NCI-H1105 (cell line): Measurements from ENCODE around the gene NPAS2.
A peak's percentile ranks its signal among the peaks of the same experiment; 100 is the strongest.

ENCODE experiments used
- DNase-seq: peaks from one replicate; lab custom pipeline; 2025; lab: John Stamatoyannopoulos, UW

NPAS2 gene

DNA sequence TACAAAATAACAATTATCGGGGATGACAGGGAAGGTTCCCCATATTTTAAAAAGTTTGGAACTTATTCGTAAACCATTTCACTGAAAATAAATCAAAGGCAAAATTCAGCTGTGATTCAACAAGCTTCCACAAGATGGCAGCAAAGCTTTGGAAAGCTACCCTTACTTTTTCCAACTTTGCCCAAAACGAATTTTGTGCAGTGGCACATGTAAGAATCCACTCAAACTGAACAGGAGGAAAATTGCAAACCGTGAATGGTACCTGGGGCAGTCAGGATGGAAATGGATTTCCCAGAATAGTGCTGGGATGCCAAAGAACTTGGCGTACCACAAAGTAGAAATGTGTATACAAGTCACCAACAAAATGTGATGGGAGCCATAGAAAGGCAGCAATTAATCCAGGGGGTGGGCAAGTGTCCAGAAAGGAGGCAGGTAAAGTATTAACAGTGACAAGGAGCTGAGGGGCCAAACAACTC lies 192.8 kb downstream of the NPAS2 start:
- peak; percentile 8 for DNase-seq

DNA sequence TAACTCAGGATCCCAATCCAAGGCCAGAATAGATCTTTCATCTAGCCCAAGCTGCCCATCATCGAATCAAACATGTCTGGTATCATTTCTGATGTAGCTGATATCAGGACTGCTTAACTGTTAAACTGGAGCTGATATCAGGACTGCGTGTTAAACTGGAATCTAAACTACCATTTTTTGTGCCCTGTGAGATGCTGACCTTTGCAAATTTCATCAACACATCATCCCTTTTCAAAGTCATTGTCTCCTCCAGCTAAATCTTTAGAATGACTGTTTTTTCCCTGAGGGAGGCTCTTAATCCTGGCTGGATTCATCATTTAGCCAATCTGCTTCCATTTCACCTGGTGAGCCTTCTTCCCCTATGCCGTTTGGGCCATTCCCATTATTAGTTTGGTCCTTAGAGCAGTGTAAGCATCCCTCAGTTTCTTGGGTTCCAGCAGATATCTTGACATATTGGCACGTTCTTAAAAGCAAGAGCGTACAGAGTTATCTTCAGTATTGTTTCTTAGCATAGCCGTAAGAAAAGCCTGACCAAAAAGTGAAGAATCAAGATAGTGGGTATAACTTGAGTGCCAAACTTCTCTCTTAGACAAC lies 194.4 kb downstream of the NPAS2 start:
- DNase-seq: no peak

DNA sequence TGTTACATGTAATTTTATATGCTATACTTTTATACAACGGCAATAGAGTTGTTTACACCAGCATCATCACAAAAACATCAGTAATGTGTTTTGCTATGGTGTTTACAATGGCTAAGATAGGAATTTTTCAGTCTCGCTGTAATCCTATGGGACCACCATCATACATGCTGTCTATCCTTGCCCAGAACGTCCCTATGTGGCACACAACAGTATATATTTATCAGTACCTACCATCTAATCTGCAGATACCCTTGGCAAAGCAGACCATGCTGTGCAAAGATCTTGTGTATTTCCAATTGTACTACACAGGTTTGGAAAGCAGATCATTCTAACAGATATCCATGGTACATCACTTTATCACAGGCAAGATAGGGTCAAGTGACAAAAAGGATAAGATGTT lies 197.4 kb downstream of the NPAS2 start:
- no peak for DNase-seq

DNA sequence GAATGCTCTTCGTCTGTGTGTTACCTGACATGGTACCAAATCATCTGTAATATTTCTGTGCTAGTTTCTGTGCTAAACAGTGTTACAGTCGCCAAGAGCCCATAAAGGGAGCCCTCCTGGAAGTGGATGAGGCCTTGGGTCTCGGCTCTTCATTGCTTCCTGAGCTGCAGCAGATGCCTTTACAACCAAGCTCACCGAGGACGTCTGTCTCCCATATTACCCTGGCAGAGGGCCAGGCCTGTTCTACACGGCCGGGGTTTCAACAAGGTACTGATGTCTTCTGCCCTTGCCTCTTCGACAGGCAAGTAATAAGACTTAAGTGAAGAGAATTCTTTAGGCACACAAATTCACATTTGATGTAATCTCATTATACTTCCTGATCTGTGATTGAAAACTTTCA lies 199.0 kb downstream of the NPAS2 start:
- no peak for DNase-seq

DNA sequence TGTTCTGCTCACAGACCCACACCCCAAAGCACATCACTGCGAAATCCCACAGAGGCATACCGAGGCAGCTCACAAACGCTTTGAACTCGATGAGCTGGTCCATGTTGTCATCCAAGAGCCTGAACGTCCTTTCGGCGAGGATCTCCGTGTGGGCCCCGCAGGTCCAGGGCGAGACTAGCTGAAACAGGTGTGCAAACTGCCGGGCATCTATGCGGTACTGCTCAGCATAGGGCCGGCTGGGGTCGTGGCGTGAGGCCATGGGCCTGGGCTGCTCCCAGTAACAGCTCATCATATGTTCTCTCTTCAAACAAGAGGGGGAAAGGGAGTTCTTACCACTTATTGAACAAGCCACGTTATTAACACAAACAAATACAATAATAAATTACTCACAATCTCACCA lies 202.3 kb downstream of the NPAS2 start:
- no peak for DNase-seq

DNA sequence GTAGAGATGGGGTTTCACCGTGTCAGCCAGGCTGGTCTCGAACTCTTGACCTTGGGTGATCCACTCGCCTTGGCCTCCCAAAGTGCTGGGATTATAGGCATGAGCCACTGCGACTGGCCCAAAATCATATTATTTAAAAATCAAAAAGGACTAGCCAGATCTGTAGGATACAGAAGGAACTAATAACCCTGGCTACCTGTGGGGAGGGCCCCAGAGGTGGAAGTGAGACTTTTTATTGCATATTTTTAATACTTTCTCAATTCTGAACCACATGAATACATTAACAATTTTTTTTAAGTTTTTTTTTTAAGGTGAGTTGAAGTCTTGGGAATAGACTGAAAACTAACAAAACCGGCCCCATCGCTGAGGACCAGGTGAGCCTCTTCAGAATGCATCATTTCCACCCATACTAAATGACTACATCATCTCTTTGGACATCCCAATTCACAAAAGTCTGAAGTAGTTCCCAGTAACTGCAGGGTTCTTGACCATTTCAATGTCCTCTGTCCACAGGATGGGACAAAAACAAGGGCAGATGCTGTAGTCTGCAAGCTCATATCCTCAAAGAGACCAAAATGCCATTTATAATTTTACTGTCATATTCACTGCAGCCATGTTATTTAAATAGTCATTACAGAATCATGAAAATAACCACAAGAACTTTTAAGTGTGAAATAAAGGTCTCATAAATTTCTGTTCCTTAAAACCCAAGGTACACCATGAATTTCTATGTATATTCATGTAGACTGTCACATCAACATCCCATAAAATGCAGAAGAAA lies 203.6 kb downstream of the NPAS2 start:
- no peak for DNase-seq

DNA sequence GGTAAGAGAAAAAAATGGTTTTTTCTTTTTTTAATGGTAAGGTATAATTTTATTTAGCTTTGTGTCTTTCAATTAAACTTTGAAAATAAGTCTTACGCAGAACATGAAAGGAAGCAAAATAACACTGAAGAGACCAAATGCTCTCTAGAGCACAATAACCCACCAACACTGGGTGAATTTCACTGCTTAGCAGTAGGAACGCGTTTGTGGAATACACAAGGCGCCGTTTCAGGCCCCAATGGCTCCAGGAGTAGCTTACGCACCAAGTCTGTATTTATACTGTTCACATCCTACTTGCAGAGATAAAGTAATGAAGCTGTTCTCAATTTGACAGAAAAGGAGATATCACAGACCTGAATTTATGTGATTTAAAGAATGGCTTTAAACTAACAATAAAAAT lies 205.6 kb downstream of the NPAS2 start:
- no peak for DNase-seq

DNA sequence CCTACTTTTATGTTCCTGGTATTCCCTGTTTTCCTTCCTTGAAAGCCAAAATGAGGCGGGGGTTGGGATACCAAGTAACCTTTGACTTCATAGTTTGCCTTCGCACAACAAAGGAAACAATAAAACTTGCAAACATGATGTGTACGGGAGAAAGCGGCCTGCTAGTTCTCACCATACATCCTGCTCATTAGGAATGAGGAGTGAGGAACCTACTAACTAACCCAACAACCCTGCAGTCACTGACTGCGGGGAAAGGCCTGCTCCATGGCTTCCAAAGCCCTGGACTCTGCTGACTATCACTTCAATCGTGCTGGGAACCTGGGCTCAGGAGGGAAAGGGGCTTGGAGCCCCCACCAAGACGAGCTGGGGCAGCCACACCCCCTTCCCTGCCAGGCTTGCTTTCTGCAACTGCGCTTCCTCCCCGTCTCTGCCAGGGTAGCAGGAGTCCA lies 206.3 kb downstream of the NPAS2 start:
- no peak for DNase-seq

DNA sequence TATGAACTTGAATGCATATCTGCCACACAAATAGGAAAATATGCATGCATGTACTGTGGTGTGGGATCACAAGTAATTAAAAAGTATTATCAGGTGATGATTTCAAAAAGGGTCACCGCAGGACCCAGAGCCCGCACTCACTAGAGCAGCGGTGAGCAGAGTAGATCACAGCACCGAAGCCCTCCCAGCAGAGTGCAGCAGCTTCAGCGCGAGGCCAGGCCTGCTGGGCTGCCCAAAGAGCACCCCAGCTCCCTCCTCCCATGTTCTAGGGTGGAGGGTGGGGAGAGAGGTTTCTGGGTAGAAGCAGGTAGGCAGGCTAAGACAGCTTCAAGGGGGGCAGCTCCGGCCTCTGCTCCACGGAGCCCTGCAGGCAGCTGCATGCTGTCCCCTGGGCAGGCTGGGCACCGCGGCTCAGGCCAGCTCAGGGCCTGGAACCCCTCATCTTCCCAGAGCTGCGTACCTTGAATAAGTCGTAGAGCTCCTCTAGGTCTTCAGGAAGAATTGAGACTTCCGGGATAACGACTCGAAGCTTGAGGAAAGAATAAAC lies 207.1 kb downstream of the NPAS2 start:
- DNase-seq: no peak

DNA sequence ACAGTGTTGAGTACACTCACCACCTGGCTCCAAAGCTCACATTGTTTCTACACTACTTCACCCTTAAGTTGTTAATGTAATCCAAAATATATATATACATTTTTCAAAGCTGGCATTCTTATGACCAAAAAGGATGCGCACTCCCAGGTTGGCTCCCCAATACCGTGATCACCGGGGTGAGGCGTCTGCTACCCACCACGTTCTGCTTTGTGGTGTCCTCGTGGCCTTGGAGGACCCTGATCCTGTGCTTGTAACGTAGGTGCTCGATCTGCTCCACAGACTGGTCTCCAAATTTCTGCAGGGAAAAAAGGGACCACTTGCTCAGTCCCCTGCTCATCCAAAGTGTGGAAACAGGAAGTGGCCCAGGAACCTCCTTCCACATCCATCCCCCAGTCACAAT lies 207.9 kb downstream of the NPAS2 start:
- no peak for DNase-seq

DNA sequence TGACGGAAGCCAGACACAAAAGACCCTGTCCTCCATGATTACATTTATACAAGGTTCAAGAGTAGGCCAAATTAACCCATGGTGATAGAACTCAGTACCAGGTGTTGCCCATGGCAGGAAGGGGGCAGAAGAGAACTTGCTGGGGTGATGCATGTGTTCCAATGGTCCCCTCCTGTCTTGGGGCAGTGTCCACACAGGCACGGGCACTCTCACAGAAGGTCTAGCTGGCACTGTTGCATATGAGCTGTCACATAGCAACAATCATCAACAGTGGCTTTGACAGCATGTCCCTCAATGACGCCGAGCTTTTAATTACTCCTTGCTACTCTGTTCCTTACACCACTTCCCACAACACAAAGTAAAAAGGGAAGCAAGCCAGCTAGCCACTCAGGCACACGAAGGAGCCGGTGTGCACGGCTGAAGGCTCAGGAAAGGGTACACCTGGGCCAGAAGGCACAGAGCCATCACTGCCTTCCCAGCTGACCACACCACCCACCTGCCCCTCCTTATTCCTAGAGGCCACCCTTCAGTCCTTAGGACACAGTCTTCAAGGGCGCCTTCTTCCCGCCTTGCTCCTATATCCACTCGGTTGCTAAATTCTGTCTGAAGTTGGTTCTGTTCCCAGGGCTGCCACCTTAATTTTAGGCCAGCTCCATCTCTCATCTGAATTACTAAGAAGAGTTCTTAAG lies 211.1 kb downstream of the NPAS2 start:
- DNase-seq: no peak

DNA sequence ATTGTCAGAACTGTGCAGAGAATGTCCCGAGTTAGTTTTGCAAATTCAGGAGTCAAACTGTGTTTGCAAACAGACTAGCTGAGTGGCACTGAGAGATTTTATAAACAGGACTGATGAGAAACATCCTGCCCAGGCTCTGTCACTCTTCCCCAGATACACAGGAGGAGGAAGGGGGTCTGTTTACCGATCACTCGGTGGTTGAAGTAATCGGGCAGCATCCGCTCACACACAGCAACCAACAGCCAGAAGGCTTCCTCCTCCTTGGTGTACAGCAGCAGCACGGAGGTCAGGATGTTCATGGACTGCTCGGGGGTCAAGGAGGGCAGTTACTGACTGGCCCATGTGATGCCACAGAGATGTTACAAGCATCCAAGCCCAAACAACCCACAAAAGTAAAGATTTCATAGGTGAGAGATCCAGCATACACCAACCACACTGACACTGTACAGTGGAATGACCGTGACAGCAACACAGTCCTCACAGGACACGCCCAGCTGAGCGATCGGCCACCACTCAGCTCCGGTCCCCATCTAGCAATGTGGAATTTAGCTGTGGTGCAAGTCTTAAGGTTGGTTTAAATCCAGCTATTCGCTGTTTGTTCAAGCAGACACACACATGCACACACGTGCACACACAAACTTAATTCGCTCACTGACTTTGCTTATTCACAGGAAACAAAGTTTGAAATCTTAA lies 212.3 kb downstream of the NPAS2 start:
- no peak for DNase-seq

DNA sequence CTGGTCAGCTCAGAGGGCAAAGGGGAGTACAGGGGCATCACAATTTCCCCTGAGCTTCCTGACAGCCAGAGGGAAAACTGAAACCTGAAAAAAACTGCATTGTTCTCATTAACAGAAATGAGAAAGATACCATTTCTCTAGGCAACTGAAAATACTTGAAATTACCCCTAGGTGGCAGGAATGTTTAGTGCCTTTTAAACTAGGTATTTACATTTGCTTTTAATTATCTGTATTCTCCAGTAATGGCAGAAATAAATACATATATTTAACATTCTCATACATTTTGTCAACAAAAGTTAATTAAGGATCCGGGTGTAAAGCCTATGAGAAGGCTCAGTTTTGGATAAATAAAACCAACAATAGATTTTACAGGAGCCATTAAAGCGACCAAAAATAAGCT lies 216.6 kb downstream of the NPAS2 start:
- DNase-seq: no peak

DNA sequence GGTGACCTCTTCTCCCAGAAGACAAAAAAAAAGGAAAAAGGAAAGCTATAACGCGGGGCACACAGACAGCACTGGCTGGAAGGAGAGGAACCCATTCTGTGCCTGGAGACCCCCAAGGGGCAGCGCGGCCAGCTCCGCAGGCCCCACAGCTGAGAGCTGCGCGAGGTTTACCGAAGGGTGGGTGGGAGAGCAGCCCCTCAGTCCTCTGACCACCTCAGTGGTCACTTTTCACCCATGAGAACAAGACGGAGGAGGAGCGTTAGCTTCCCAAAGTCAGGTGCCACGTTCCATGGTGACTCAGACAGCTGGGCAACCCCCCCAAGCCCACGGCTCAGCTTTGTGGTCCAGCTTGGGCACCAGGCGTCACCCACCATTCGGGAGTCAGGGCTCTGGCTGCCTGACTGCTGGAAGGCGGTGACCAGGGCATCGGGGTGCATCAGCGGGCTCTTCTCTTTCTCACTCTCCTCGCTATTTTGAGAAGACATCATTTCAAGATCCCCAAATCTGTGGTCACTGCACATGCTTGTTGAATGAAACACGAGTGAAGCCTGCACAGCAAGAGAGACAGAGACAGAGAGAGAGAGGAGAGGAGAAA lies 217.3 kb downstream of the NPAS2 start:
- no peak for DNase-seq

DNA sequence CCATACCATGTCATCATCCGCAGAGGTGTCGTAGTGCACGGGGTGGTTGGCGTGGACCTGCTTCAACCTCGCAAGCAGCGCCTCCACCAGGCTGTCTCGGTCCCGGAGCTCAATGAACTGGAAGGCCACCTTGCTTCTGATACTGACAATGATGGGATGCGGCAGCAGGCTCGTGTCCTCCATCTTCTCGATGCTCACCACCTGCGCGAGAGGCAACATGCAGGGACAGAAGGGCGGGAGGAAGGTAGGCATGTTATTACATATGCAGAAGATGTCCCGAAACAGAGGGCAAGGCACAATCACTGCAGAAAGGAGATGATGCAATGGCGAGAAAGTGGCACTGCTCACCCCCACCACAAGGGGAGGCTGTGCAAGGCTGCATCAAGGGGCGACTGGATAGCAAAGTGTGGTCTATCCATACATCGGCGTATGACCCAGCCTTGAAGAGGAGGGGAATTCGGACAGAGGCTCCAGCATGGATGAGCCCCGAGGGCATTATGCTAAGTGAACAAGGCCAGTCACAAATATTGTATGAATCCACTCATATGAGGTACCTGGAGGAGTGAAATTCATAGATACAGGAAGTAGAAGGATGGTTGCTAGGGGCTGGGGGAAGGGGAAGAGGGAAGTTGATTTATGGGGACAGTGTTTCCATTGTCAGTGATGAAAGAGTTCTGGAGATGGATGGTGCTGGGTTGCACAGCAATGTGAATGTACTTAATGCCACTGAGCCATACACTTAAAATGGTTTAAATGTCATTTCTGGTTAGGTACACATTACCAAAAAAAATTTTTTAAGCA lies 218.7 kb downstream of the NPAS2 start:
- no peak for DNase-seq

DNA sequence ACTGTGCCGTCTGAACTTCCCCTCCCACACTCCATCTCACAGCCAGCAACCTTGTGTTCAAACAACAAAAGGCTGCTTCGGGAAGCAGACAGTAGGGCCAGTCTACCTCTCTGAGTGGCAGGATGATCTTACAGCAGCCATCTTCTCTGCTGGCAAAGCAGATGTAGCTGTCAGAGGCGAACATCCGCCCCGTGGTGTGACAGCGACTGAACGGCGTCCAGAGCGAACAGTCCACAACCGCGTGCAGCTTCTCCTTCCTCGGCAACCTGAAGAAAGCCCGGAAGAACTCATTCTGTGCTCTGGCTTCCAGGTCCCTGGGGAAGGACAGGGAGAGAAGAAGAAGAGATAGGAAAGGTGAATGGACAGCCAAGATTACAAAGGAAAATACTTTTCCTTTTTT lies 220.1 kb downstream of the NPAS2 start:
- DNase-seq: no peak

DNA sequence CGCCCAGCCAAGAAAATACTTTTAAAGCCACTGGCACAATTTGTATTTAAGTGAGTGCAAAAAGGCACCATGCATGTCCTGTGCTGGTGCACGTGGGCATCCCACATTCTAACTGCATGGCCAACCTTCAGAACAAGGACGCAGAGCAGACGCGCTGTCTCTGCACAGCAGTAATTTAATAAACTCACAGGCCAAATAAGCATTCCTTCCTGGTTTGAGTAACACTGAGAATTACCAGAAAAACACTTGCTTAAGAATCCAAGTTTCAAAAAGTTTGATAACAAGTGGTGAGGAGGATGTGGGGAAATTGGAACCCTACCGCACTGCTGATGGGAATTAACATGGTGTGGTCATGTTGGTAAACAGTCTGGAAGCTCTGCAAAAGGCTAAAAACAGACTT lies 220.8 kb downstream of the NPAS2 start:
- no peak for DNase-seq

DNA sequence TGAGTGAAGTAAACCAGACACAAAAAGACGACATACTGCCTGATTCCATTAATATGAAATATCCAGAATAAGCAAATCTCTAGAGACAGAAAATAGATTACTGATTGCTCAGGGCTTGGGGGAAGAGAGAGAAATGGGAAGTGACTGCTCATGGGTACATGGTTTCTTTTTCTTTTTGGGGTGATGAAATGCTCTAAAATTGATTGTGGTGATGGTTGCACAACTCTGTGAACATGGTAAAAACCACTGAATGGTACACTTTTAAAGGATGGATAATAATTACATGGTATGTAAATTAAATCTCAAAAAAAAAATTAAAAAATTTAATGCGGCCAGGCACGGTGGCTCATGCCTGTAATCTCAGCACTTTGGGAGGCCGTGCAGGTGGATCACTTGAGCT lies 221.5 kb downstream of the NPAS2 start:
- no peak for DNase-seq

DNA sequence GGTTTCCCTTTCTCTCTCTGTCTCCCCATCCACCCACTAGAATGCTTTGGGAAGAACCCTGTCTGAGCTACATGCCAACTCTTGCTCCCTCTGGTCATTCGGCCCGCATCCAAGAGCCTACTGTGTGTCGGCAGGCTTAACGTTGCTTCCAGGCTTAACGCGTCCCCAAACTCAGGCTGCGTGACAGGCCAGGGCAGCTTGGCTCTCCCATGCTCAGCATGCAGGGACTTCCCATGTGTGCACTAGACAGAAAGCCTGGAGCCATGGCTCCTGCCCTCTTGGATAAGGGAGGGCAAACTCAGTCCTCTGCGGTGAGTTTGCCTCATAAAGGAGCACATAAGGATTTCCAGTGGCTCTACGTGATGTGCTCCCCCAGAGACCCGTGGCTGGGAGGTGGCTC lies 225.4 kb downstream of the NPAS2 start:
- no peak for DNase-seq
